Neural crest cell (in vitro differentiated cells): ENCODE results near the gene IL22. TPM values are rescaled to one million over a fixed set of nuclear protein-coding genes. Genes with fewer than 3 reads are reported as not detected.

Experiments
- DNase-seq: peaks from one replicate; pipeline ENCODE4 v3.0.0; 2021; ENCODE audit warnings: low read depth, mixed read lengths, low spot score
- H3K27ac Mint-ChIP-seq: one replicate; pipeline ENCODE4 v1.8.0; 2021; ENCODE audit warnings: mild to moderate bottlenecking, mixed read lengths; ENCODE audit not compliant: unreplicated experiment
- H3K27me3 Mint-ChIP-seq: 2 replicates; pipeline ENCODE4 v1.8.0; 2021; ENCODE audit warnings: low read depth, mild to moderate bottlenecking, mixed read lengths
- H3K36me3 Mint-ChIP-seq: 2 replicates; pipeline ENCODE4 v1.8.0; 2021; ENCODE audit warnings: low read depth, mild to moderate bottlenecking, mixed read lengths
- H3K4me1 Mint-ChIP-seq: 2 replicates; pipeline ENCODE4 v1.8.0; 2021; ENCODE audit warnings: mixed read lengths
- H3K4me3 Mint-ChIP-seq: one replicate; pipeline ENCODE4 v1.8.0; 2021; ENCODE audit warnings: mild to moderate bottlenecking, mixed read lengths
- H3K9me3 Mint-ChIP-seq: 2 replicates; pipeline ENCODE4 v1.8.0; 2021; ENCODE audit warnings: mixed read lengths
- total RNA-seq: library from RNA; stranded (reverse); gene quantifications from 2 replicates; pipeline ENCODE4 v1.2.1, GENCODE V29; 2021
- TF ChIP-seq, protein P1 (sequence below): fragments of 200-600 bp; sonication (generic); conservative IDR thresholded peaks from 2 replicates; pipeline ENCODE4 v1.5.0; 2021; ENCODE audit warnings: antibody characterized with exemption, mild to moderate bottlenecking

Gene IL22
- total RNA-seq, 1 donor from 2014 or later: not detected

DNA sequence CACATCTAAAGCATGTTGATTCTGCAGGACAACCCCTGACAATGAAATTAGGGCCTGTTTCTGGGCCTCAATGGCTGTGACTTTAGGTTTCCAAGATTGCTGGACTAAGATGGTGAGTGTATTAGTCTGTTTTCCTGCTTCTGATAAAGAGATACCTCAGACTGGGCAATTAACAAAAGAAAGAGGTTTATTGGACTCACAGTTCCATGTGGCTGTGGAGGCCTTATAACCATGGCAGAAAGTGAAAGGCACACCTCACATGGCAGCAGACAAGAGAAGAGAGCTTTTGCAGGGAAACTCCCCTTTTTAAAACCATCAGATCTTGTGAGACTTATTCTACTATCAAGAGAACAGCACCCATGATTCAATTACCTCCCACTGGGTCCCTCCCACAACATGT lies 10.6 kb downstream of the IL22 start:
- Mint-ChIP-seq H3K9me3 (peaks cover 6% of the 10 kb centered on the region), H3K27ac (no peak overlapping the region), H3K4me1 (peaks cover 8% of the 10 kb centered on the region), H3K4me3 (no peak overlapping the region), H3K27me3 (no peaks in the 10 kb centered on the region), H3K36me3 (no peaks in the 10 kb centered on the region)
- DNase-seq: no peak
- TF ChIP-seq, protein P1, sequence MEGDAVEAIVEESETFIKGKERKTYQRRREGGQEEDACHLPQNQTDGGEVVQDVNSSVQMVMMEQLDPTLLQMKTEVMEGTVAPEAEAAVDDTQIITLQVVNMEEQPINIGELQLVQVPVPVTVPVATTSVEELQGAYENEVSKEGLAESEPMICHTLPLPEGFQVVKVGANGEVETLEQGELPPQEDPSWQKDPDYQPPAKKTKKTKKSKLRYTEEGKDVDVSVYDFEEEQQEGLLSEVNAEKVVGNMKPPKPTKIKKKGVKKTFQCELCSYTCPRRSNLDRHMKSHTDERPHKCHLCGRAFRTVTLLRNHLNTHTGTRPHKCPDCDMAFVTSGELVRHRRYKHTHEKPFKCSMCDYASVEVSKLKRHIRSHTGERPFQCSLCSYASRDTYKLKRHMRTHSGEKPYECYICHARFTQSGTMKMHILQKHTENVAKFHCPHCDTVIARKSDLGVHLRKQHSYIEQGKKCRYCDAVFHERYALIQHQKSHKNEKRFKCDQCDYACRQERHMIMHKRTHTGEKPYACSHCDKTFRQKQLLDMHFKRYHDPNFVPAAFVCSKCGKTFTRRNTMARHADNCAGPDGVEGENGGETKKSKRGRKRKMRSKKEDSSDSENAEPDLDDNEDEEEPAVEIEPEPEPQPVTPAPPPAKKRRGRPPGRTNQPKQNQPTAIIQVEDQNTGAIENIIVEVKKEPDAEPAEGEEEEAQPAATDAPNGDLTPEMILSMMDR: no peak

DNA sequence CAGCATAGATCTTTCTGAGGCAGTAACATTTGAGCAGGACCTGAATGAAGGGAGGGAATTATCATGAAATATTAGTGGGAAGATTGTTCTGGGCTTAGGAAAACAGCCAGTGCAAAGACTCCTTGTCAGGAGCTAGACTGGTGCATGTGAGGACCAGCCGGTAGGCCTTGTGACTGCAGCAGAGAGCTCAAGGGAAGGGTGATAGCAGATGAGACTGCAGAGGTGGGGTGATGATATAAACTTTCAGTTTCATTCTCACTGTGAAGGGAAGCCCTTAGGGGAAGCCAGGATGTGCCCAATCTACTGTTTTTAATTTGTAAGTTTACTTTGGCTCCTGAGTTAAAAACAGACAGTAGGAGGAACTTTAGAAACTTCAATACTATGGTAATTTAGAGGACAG lies 12.4 kb downstream of the IL22 start:
- H3K4me1 Mint-ChIP-seq: peaks cover 12% of the 10 kb centered on the region
- TF ChIP-seq, protein P1: no peak
- H3K9me3 Mint-ChIP-seq: peaks cover 2% of the 10 kb centered on the region
- H3K36me3 Mint-ChIP-seq: no peaks in the 10 kb centered on the region
- H3K27me3 Mint-ChIP-seq: no peaks in the 10 kb centered on the region
- H3K27ac Mint-ChIP-seq: no peak overlapping the region
- H3K4me3 Mint-ChIP-seq: no peak overlapping the region
- no peak for DNase-seq

DNA sequence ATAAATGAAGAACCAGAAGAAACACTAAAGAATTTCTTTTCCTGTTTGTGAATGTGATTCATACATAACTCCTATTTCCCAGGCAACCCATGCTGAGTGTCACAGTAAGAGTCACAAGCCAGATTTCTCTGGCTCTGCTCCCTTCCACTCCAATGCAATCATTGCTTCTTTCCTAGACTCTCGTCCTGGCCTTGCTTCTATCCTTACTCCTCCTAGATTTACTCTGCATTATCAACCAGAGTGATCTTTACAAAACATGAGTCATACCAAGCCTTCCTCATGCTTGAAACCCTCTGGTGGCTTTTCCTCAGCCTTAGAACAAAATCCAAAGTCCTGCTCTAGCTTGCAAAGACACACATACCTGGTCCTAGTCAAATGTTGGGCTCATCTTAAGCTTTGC lies 13.3 kb downstream of the IL22 start:
- peaks cover 2% of the 10 kb centered on the region for H3K9me3 Mint-ChIP-seq
- TF ChIP-seq, protein P1: no peak
- no peak overlapping the region for H3K4me3 Mint-ChIP-seq
- H3K27me3 Mint-ChIP-seq: no peaks in the 10 kb centered on the region
- H3K4me1 Mint-ChIP-seq: peaks cover 8% of the 10 kb centered on the region
- no peaks in the 10 kb centered on the region for H3K36me3 Mint-ChIP-seq
- no peak overlapping the region for H3K27ac Mint-ChIP-seq
- no peak for DNase-seq

DNA sequence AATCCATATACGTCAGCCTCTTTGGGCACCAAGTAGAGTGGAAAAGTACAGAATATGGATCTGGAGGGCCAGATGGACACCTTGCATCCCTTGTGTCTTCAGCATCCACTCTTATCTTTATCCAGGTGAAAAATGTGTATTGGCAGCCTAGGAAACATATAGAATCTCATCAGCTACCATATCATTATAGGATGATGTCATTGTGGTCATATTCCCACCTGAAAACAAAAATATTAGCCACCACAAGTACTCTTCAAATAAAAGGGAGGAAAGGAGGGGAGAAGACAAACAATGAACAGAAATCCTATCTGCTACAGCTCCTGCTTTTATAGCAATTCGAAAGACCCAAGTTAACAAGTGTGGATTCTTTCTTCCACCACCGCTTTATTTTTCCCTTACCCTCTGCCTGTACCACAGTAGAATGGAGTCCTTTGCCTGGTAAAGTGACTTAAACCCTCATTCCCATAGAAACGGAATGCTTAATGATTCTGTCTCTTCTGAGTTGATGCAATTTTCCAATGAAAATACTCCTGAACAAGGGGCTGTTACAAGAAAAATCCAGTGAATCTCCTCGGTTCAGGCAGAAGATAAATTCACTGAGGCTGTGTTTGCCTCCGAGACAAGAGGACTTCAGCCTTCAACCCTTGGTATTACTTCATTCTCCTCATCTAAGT lies 14.0 kb downstream of the IL22 start:
- Mint-ChIP-seq H3K4me3 (no peak overlapping the region), H3K36me3 (no peaks in the 10 kb centered on the region), H3K9me3 (peaks cover 2% of the 10 kb centered on the region), H3K27me3 (no peaks in the 10 kb centered on the region), H3K27ac (no peak overlapping the region), H3K4me1 (peaks cover 6% of the 10 kb centered on the region)
- no peak for DNase-seq
- TF ChIP-seq, protein P1: no peak

DNA sequence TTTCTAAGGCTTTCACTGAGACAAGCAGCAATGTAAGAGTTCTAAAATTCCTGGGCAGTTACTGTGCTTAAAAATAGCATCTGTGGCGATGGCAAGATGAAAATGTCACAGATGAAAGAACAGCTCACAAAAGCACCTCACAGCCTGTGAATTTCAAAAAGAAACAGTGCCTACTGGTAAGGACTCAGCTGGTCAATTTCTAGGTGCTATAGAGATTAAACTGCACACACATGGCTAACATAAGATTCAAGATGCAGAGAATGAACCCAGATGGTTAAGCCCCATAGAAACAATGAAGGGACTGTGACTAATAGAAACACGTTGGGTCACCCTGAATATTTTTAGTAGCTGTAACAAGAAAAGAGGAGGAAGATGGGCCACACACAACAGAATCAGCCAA lies 15.8 kb downstream of the IL22 start:
- Mint-ChIP-seq H3K27me3 (no peaks in the 10 kb centered on the region), H3K4me1 (peaks cover 6% of the 10 kb centered on the region), H3K36me3 (no peaks in the 10 kb centered on the region), H3K4me3 (no peak overlapping the region), H3K9me3 (peaks cover 2% of the 10 kb centered on the region), H3K27ac (no peak overlapping the region)
- TF ChIP-seq, protein P1: no peak
- no peak for DNase-seq
